ENCODE measurements around the gene ATAD3B. TPM values are rescaled to one million over a fixed set of nuclear protein-coding genes. Genes with fewer than 3 reads are reported as not detected.

ATAD3B gene
- total and polyA plus RNA-seq, 2 of the 13 experiments (the other 11 are each of a cell fraction or from before 2014, with no cell fraction given), result 9.6 to 31.1 TPM

- TF ChIP-seq HMGXB4 (CRISPR knock-in tag; IDR thresholded peaks at IDR 0.05; ENCODE audit: borderline replicate concordance in 1 of 2, low read depth in 1 of 2), result peak in 1 of 2 experiments; percentile 48; a peak in 1 of 4 replicates
- 0 out of 2 replicates have a peak, but pooled peaks have one; percentile 43 for TF ChIP-seq ZNF546 (CRISPR knock-in tag; conservative IDR thresholded peaks at IDR 0.05)
- TF ChIP-seq KLF16 (CRISPR knock-in tag; IDR thresholded peaks at IDR 0.05), result no peak
- TF ChIP-seq ZNF678 (CRISPR knock-in tag; IDR thresholded peaks at IDR 0.05), result no peak
- TF ChIP-seq YEATS4 (CRISPR knock-in tag; IDR thresholded peaks at IDR 0.05; ENCODE audit: borderline replicate concordance), result 0 out of 2 replicates have a peak, but pooled peaks have one; percentile 10
- TF ChIP-seq HNF4G (IDR thresholded peaks at IDR 0.05; ENCODE audit: borderline replicate concordance, low read depth, low read length), result peak; percentile 49; the same call in 1 of the 2 replicates
- no peak for TF ChIP-seq HNF4G (CRISPR knock-in tag; IDR thresholded peaks at IDR 0.05; ENCODE audit: borderline replicate concordance, low read depth)
- TF ChIP-seq PATZ1 (CRISPR knock-in tag; IDR thresholded peaks at IDR 0.05), result peak; percentile 84
- TF ChIP-seq TFE3 (CRISPR knock-in tag; IDR thresholded peaks at IDR 0.05), result 0 out of 2 replicates have a peak, but pooled peaks have one; percentile 12
- TF ChIP-seq MTF1 (CRISPR knock-in tag; IDR thresholded peaks at IDR 0.05), result no peak
- TF ChIP-seq ZBTB1 (CRISPR knock-in tag; IDR thresholded peaks at IDR 0.05; ENCODE audit: borderline replicate concordance), result no peak
- 0 out of 2 replicates have a peak, but pooled peaks have one; percentile 59 for TF ChIP-seq MXD3 (CRISPR knock-in tag; IDR thresholded peaks at IDR 0.05)
- no peak for TF ChIP-seq ETV5 (CRISPR knock-in tag; IDR thresholded peaks at IDR 0.05; ENCODE audit: borderline replicate concordance)
- peak; percentile 27; the same call in 1 of the 2 replicates for TF ChIP-seq ZSCAN5A (CRISPR knock-in tag; IDR thresholded peaks at IDR 0.05; ENCODE audit: borderline replicate concordance)
- TF ChIP-seq MAZ (IDR thresholded peaks at IDR 0.05; ENCODE audit: borderline replicate concordance, low read depth, low read length), result 0 out of 2 replicates have a peak, but pooled peaks have one; percentile 28
- TF ChIP-seq MAZ (CRISPR knock-in tag; IDR thresholded peaks at IDR 0.05; ENCODE audit: low read depth), result peak; percentile 71
- TF ChIP-seq ZNF703 (CRISPR knock-in tag; IDR thresholded peaks at IDR 0.05; ENCODE audit: borderline replicate concordance), result no peak
- TF ChIP-seq RXRA (CRISPR knock-in tag; IDR thresholded peaks at IDR 0.05), result peak; percentile 65
- peak; percentile 54; the same call in 1 of the 2 replicates for TF ChIP-seq SNAPC2 (CRISPR knock-in tag; IDR thresholded peaks at IDR 0.05)
Observed at GRCh38 chr1:1425753-1426495, 45.6 kb upstream of the ATAD3B start (continued).
